ENCODE data around the gene GASK1A. TPM values are rescaled to one million over a fixed set of nuclear protein-coding genes. Genes with fewer than 3 reads are reported as not detected.

The GASK1A gene
- total RNA-seq, 1 donor from 2014 or later, result 0.09 TPM

Other genes with a start within 250 kb of the GASK1A start
- 0.45 TPM in 1 of 2 replicates, not detected in the other for gene CCDC13, start 206.1 kb upstream of the GASK1A start, total RNA-seq
- 67.0 and 70.5 TPM in 2 replicates for gene HIGD1A, start 174.8 kb upstream of the GASK1A start, total RNA-seq
- gene ACKR2, start 169.9 kb upstream of the GASK1A start, total RNA-seq, result 1.00 and 1.3 TPM in 2 replicates
- not detected in 2 replicates for gene CYP8B1, start 103.4 kb upstream of the GASK1A start, total RNA-seq
- 0.27 and 0.93 TPM in 2 replicates for gene ZNF662, start 73.2 kb upstream of the GASK1A start, total RNA-seq
- 4.0 TPM in 2 replicates for gene POMGNT2, start 126.8 kb downstream of the GASK1A start, total RNA-seq

All from T-helper 2 cell treated with Interferon-gamma antibody and Interleukin-4, amounts not matched to agents 100 ng/mL and 5 ng/mL, for 36 hours (primary cell).